Epithelial cell of proximal tubule (primary cell): ENCODE results near the gene C17orf107. TPM values are rescaled to one million over a fixed set of nuclear protein-coding genes. Genes with fewer than 3 reads are reported as not detected.

Experiments used
- DNase-seq: peaks from one replicate; pipeline ENCODE4 v3.0.0-alpha.2; 2011; ENCODE audit warnings: low read depth
- H3K4me3 ChIP-seq: 2 replicates; pipeline ENCODE4 v1.5.1; 2011; ENCODE audit warnings: low read depth, mild to moderate bottlenecking, low read length
- CTCF ChIP-seq: conservative IDR thresholded peaks from 2 replicates; pipeline ENCODE4 v1.5.1; 2012; ENCODE audit warnings: low read depth, mild to moderate bottlenecking, low read length
- total RNA-seq: library from RNA; depleted of rRNA; stranded (reverse); fragments of >200 nt; gene quantifications from 2 replicates; pipeline ENCODE4 v1.2.3, GENCODE V29; 2015

The C17orf107 gene
- total RNA-seq, 1 donor from 2014 or later, result 1.3 TPM

GRCh38 chr17:4950746-4951204 lies 51.4 kb downstream of the C17orf107 start, which contains the start of gene ENO3:
TSS of gene ENO3 (plus strand) at chr17:4951119. CDS start at chr17:4951830, 711 bp downstream.
- no peak for DNase-seq
- H3K4me3 ChIP-seq, result peak within 1 kb of the TSS; percentile 96
- TF ChIP-seq CTCF, result no peak

- no peak for DNase-seq
- TF ChIP-seq CTCF, result no peak
- no peak overlapping the region for H3K4me3 ChIP-seq
Observed at GRCh38 chr17:4951486-4951885, 52.1 kb downstream of the C17orf107 start.

Other genes starting within 250 kb of the C17orf107 start
- gene PELP1, start 195.4 kb upstream of the C17orf107 start, total RNA-seq, result 25.8 and 55.9 TPM in 2 replicates
- gene ARRB2, start 188.9 kb upstream of the C17orf107 start, total RNA-seq, result 19.9 and 20.0 TPM in 2 replicates
- gene MED11, start 168.1 kb upstream of the C17orf107 start, total RNA-seq, result 26.6 and 27.2 TPM in 2 replicates
- 0.36 and 1.5 TPM in 2 replicates for gene ZMYND15, start 159.7 kb upstream of the C17orf107 start, total RNA-seq
- 19.0 and 32.3 TPM in 2 replicates for gene CXCL16, start 159.6 kb upstream of the C17orf107 start, total RNA-seq
- not detected in 2 replicates for gene TM4SF5, start 127.7 kb upstream of the C17orf107 start, total RNA-seq
- not detected in 2 replicates for gene VMO1, start 113.2 kb upstream of the C17orf107 start, total RNA-seq
- gene GLTPD2, start 110.6 kb upstream of the C17orf107 start, total RNA-seq, result not detected in 2 replicates
- 264 and 337 TPM in 2 replicates for gene PSMB6, start 103.4 kb upstream of the C17orf107 start, total RNA-seq
- 15.7 and 19.5 TPM in 2 replicates for gene PLD2, start 92.4 kb upstream of the C17orf107 start, total RNA-seq
- gene MINK1, start 66.2 kb upstream of the C17orf107 start, total RNA-seq, result 20.5 and 39.9 TPM in 2 replicates
- 1.0 TPM in 1 of 2 replicates, not detected in the other for gene CHRNE, start 3.6 kb downstream of the C17orf107 start, total RNA-seq
- gene GP1BA, start 32.7 kb downstream of the C17orf107 start, total RNA-seq, result not detected in 2 replicates
- 45.5 and 72.9 TPM in 2 replicates for gene SLC25A11, start 40.5 kb downstream of the C17orf107 start, total RNA-seq
- 49.0 and 55.1 TPM in 2 replicates for gene RNF167, start 40.7 kb downstream of the C17orf107 start, total RNA-seq
- 1,802 and 2,074 TPM in 2 replicates for gene PFN1, start 49.0 kb downstream of the C17orf107 start, total RNA-seq
- gene ENO3, start 51.6 kb downstream of the C17orf107 start, total RNA-seq, result 0.43 and 2.0 TPM in 2 replicates
- 67.7 and 80.8 TPM in 2 replicates for gene SPAG7, start 68.3 kb downstream of the C17orf107 start, total RNA-seq
- 10.6 and 16.7 TPM in 2 replicates for gene CAMTA2, start 88.1 kb downstream of the C17orf107 start, total RNA-seq
- gene INCA1, start 98.0 kb downstream of the C17orf107 start, total RNA-seq, result 0.14 TPM in 1 of 2 replicates, not detected in the other
- gene KIF1C, start 98.4 kb downstream of the C17orf107 start, total RNA-seq, result 75.0 and 81.3 TPM in 2 replicates
- 0.07 and 1.3 TPM in 2 replicates for gene SLC52A1, start 135.9 kb downstream of the C17orf107 start, total RNA-seq
- 1.2 and 1.7 TPM in 2 replicates for gene ZFP3, start 178.9 kb downstream of the C17orf107 start, total RNA-seq
- 5.4 and 8.7 TPM in 2 replicates for gene ZNF232, start 212.3 kb downstream of the C17orf107 start, total RNA-seq
- gene USP6, start 216.5 kb downstream of the C17orf107 start, total RNA-seq, result not detected in 2 replicates